Measurements from ENCODE around the gene AMOTL2.

AMOTL2 gene

DNA sequence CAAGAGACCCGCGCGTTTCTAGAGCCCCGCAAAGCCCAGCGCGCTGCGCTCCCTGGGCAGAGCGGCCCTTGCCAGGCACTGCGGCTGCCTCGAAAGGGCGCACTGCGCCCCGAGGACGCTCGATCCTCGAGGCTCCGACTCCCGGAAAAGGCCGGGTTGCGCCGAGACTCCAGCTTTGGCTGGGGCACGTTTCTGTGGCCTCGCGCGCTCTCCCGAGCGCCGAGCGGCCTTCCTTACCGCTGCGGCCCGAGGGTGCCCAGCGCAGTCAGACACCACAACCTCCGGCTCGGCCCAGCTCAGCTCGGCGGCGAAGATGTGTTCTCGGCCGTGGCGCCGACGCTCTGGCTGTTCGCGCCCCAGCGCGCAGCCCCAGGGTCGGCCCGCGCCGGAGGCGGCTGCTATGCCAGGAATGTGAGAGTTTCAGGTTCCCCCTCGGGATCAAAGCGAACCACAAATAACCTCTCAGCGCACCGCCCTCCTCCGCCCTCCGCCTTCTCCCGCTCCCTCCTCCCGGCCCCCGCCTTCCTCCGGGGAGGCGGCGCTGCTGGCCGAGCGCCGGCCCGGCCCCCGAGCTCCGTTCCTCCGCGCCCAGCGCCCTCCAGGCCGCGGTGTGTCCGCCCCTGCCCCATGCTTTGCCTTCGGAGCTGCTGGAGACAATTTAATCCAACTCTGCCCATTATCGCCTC is at the start of gene AMOTL2:
Gene AMOTL2, minus strand, starts transcription at position 343 of the 686 bp plus-strand sequence. CDS start 3,014 bp downstream, outside the sequence.
- peak in 49 of 51 donors; percentile 9 to 85 (median 59) for DNase-seq

DNA sequence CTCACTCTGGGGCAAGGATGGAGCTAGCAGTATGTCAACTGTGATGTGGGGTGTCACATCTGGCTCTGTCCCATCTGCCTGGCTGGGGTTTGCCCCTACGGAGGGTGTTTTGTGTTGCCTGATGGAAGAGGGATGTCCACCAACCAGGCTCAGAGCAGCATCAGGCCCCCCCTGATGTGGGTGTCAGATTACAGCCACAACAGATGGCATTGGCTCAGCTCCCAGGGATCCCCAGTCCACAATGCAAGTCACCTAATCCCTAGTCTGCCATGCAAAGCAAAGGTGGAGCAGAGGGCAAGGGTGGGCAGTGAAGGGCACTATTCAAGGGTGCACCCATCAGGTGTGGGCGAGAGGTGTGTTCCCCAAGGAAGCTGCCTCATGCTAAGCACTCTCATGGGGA is 48.9 kb upstream of the AMOTL2 start:
- DNase-seq: peak in 10 of 51 donors; percentile 5 to 38 (median 11)

DNA sequence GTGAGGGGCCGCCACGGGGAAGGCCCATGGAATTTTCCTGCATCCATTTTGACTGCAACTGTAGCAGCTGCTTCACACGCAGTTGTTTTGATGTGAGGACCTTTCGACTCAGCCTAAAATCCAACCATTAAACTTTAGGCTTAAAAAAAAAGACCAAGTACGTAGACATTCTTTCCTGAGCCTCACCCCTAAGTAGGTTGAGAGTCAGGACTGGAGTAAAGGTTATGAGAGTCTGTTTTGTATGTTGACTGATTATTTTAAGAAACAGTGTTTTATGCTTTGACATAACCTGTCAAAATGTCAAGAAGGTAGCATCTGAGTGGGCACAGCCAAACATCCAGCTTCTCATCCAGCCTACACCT is 45.7 kb upstream of the AMOTL2 start:
- DNase-seq: no peak

DNA sequence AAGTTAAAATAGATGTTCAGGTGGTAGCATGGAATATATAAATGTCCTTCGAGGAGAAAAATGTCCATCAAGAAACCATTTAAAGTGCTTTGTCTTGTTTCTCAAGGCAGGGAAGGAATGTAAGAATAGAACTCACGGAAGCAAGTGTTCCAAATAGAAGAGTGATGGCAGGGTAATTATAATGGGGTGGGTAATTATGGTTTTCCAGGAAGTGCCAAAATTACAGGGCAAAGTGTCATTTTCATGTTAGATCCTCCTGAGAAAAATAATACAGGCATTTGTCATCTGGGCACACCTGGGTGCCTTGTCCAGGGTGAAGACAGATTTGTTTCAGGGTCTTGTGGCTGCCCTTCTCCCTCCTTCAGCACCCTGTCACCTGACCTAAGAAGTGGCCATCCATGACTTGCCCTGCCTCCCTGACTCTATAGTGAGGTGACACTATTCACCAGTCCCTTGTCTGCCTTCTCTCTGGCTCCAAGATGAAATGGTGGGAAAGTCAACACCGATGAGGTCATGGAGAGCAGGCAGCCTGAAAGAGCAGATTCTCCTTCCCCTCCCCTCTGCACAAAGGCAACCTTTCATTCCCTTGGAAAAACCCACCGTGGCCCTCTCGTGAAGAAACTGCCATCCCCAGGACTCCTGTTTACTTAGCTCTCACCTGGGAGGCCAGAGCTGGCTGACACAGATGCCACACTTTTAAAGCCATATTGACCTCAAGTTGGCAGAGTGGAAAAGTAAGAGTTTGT is 45.1 kb upstream of the AMOTL2 start:
- no peak for DNase-seq

DNA sequence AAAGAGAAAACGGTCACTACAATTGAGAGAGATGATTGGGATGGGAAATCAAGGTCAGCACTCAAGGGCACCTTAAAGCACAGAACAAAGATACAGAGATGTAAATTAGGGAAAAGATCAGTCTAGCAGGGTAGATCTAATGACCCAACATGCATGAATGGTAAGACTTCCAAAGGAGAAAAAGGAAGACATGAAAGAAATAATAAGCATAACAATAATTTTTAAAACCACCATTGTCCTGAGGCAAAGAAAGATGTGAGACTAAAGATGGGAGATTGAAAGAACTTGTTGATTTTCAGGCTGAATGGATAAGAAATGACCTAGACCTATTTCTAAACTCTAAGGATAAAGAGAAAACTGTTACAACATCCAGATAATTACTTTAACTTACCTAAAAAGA is 34.8 kb upstream of the AMOTL2 start:
- DNase-seq: no peak

DNA sequence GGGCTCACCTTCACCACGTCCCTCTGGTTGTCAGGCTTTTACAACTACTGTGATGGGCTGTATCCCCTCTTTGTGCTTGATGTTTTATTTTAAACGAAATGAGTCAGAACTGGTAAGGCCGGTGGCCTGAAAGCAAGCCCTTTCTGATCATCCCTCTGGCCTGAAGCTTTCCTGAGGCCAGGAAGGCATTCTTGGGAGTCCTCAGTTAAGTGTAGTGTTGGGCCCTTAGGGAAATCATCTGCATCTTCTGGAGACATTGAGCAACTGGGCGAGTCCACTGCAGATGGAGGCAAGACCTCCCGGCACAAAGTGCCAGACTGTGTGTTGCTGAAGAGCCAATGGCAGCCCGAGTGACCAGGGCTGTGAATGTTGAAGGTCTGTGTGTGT is 33.0 kb upstream of the AMOTL2 start:
- peak in 3 of 51 donors; percentile 25 to 36 (median 31) for DNase-seq

DNA sequence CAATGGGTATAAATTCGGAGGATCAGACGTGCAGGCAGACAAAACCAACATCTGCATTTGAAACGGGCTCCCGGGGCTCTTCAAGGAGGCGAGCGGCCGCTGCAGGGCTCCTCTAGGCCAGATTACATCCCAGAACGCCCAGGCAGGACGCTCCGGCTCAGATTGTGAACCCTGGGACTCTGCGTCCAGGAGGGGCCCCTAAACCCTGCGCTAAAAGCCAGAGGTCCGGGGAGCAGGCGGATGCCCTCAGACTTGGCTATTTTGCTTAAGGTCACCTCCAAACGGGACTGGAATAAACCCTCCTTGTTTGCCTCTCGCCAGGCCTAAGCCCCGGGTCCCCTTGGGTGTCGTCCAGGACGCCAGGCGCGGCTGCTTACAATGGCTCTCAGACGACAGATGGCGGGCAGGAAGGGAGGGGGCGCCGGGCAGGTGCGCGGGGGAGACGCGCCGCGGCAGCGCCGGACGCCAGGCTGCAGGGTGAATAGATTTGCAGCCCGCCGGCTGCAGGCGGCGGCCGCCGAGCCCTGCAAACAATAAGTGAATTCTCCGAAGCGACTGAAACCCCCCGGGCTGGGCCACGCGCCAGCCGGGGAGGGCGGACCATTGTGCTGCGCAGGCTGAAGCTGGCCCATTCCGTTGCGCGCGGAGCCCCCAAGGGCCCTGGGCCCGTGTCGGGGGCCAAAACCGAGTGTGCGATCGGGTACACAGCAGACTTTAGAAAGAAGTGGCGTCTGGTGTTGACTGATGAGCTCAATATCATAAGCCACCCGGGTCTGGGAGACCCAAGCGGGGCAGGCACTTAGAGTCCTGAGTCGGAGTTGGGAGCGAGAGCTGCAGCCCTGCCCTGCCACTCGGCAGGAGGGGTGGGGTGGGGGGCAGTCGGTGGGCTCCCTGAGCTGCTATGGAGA is 32.3 kb upstream of the AMOTL2 start:
- peak in 50 of 51 donors; percentile 15 to 91 (median 68) for DNase-seq

DNA sequence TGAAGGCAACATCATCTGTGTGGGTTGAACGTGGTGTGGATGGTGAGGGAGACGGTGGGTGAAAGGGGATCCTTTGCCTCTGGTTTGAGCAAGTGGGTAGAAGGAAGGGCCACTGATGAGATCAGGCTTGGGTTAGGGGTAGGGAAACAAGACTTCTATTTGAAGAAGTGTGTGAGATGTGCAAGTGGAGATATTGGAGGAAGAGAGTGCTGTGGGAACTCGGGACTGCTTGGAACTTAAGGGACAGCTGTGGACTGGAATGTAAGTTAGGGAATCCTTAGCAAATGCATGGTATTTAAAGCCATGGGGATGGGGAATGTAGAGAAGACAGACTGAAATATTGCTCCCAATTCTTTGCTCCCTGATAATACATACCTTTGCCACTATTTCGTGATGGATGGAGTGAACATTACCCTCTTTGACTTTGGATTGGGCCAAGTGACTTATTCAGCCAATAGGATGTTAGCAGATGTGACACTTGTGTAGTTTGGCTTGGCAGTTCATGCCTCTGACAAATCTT is 30.2 kb upstream of the AMOTL2 start:
- DNase-seq: no peak

DNA sequence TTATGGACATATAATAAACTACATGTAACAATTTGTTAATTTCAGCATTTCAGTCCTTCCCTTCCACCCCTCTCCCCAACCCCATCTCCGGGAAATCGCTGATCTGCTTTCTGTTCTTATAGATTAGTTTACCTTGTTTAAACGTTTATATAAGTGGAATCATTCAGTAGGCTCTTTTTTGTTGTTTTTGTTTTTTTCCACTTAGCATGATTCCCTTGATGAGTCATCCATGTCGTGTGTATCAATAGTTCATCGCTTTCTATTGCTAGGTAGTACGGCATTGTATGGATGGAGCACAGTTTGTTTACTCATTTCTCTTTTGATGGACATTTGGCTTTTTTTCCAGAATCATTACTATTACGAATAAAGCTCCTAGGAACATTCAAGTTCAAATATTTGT is 23.5 kb upstream of the AMOTL2 start:
- no peak for DNase-seq

DNA sequence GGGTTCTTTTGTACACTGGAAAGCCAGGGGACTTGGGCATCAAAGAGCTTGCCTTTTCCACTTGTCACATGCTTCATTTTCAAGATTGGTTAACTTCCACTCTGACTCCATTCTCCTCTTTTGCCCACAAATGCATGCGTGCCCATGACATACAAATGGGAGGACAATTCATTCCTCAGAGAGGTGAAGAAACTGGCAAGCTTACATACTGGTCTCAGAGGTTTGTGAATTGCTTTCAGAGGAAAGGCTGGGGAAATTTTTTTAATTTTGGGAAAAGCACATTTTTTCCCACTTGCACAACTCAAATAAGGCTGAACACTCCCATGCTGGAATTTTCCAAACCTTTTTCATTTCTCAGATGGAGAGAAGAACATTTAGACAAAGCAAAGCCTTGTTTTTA is 20.9 kb upstream of the AMOTL2 start:
- no peak for DNase-seq

DNA sequence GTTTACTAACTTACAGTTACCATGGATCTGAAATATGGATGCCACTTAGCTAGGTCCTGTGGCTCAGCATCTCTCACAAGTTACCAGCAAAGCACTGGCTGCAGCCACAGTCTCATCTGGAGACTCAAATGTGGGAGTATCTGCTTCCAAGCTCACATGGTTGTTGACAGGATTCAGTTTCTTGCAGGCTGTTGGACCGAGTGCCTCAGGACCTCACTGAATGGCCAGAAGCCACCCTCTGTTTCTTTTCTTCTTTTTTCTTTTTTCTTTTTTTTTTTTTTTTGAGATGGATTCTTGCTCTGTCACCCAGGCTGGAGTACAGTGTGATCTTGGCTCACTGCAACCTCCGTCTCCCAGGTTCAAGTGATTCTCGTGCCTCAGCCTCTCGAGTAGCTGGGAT is 20.1 kb upstream of the AMOTL2 start:
- DNase-seq: no peak

DNA sequence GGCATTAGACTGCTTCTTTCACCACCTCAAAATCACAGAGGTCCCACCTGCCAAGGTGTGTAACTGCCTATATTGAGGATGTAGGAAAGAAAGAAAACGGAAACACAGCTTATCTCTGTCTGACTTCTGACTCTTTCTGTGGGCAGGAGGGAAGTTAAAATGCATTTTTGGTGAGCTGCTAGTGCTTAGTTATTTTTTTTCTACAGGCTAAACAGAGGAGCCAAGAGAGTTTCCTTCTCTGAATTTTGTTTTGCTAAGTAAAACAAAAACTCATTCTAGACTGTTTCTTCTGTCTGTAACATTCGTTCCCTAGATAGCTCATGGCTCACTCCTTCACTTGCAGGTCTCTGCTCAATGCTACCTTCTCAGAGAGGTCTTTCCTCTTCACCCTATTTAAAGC is 18.8 kb upstream of the AMOTL2 start:
- DNase-seq: no peak

DNA sequence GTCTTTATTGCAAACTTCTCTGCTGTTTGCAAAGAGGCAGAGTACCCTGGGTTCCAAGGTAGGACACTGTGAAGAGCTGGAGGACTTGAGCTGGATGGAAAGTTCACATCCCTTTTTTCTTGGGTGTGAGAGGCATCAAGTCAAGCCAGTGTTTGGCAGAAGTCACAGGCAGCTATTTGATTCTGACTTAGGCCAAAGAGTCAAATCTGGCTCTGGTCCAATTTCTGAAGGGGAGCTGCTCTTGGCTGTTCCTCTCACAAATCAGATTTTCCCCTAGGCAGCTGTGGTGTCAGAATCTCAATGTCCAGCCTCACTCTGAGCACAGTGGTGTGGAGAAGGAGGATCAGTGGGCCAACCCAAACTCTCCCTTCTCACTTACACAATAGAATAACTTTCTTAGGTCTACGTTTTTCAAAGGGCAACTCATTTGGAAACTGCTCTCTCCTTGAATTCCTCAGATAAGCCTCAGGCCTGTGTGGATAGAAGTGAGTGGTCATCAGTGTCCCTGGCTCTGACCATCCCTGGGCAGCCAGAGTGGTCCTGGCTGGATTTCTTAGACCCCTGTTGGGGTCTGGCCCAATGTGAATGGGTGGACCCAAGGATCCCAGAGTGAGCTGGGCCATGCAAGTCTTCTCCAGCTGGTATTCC is 18.2 kb upstream of the AMOTL2 start:
- DNase-seq: peak in 2 of 51 donors; percentile 12 to 23

DNA sequence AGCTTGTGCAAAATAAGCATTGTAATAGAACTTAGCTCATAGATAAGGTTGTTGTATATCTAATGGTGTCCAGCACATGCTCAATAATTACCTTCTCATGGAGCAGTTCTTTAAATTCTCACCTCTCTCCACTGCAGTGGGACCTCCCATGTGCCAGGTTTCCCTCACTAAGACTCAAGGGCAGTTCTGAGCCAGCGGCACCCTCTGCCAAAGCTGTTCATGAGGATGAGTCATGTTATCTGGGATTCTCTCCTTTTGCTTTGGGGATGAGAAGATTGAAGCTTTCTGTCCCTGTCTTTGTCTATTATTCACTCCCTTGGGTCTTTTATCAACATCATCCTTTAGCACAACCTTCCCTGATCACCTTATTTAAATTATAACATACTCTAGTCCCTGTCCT is 15.6 kb upstream of the AMOTL2 start:
- no peak for DNase-seq

DNA sequence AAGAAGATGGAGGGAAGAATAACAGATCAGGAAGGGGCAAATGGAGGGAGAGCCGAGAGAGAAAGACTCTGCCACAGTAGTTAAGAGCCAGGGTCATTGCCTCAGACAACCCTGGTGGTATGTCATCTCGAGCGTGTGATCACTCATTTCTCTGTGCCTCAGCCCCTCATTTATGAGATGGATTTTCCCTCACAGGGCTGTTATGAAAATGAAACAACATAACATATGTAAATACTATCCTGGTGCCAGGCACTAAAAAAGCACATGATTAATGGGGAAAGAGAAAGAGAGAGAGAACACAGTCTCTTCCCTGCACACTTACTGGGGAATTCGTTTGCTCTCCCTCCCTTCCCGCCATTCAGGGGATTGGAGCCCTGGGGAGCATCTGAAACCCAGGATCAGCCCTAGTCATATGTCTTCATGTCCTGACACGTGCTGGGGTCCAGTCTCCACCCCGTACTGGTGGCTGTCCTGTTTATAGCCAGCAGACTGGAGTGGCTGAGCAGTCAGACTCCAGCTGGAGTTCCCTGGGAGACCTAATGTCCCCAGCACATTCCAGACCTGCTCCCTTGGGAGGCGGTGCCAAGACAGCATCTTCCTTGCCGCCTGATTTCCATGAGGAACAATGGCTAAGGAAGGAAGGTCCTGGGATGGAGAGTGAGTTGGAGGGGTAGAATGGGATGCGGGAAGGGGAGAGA is 14.7 kb upstream of the AMOTL2 start:
- no peak for DNase-seq

DNA sequence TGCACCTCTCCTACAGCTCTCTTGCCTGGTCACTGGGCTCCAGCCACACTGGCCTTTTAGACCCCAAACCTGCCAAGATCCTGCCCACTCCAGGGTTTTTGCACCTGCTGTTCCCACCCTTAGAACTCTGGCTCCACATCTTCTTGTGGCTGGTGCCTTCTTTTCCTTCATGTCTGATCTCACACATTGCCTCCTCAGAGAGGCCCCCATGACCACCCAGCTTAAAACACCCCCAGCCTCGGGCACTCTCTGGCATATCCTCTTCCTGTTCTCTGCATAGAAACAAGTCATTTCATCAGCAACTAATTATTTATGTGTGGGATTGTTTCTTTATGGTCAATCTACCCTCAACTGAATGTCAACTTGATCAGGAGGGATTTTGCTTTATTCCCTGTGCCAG is 14.0 kb upstream of the AMOTL2 start:
- no peak for DNase-seq

DNA sequence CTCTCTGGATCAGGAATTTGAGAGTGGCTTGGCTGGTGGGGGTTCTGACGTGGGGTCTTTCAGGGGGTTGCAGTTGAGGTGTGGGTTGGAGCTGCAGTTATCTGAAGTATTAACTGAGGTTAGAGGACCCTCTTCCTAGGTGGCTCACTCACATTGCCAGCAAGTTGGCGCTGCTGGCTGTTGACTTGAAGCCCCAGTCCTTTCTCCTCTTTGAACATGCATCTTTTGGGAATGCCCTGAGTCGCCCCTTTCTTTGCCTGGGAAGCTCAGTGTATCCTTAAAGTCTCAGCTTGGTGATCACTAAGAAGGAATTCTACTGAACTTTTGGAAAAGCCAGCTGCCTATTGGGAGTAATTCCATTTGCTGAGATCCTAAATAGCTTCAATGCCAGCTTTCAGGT is 13.0 kb upstream of the AMOTL2 start:
- DNase-seq: no peak

DNA sequence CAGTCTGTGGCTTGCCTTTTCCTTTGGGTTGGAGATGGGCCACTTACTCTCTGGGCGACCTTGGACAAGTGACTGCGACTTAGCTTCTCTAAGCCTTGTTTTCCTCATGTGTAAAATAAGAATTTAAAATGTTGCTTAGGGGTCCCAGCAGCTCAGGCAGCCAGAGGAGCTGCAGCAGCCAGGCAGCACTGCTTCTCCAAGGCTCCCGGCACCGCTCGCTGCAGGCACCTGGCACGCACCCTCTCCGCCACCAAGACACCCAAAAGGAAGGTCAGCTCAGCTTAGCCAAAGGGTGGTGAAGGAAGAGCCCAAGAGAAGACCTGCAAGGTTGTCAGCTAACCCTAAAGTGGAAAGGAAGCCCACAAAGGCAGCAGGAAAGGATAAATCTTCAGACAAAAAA is 10.7 kb upstream of the AMOTL2 start:
- DNase-seq: no peak

DNA sequence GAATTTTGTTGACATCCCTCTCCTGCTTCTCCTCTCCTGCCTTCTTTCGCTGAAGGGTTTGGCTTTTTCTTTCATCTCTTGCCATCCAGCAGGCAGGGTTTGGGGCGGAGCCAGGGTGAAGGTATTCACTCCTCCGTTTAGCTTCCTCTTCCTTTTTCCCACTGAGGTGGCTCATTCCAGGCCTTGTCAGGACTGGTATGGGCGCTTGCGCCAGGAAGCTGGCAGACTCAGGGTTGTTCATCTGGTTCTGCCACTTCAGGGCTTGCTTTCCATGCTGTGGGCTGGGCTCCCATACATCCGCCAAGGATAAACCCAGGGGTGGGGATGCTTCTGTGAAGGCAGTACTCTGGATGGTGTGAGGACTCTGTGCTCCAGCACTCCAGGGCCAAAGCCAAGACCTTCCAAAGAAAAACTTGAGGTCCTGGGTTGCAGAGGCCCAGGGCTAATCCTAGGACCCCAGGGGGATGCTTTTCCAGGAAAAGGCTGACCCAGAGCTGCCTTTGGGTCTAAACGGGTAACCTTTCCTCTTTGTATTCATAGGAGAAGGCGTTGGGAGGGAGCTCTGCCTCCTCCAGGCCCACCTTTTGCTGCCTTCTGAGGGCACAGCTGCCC is 7.7 kb upstream of the AMOTL2 start:
- no peak for DNase-seq

DNA sequence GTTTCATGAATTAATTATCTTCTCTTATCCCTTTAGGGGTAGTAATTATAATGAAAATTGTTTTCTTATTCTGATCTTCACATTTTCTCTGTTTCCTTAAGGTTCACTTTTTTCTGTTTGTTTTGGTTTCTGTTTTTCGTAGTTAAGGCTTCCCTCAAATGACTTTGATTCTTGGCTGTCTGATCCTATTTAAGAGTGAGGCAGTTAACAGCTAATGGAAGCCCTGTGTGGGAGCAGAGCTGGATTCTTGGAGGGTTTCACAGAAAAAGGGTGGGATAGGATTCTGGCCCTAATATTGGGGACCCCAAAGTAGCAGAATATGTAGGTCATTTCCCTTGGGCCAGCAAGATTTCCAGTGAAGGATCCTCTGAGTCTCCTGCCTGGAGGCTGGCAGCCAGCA is 6.8 kb upstream of the AMOTL2 start:
- no peak for DNase-seq

Data from hypothalamus (tissue), 51 donors.